HG03460 (cell line): ENCODE data around the gene LONRF2.

ENCODE experiments used
- ATAC-seq: cut with Tn5 transposase; IDR thresholded peaks from one replicate; pipeline ENCODE4 v1.9.1; 2021; ENCODE audit not compliant: unreplicated experiment

The LONRF2 gene

DNA sequence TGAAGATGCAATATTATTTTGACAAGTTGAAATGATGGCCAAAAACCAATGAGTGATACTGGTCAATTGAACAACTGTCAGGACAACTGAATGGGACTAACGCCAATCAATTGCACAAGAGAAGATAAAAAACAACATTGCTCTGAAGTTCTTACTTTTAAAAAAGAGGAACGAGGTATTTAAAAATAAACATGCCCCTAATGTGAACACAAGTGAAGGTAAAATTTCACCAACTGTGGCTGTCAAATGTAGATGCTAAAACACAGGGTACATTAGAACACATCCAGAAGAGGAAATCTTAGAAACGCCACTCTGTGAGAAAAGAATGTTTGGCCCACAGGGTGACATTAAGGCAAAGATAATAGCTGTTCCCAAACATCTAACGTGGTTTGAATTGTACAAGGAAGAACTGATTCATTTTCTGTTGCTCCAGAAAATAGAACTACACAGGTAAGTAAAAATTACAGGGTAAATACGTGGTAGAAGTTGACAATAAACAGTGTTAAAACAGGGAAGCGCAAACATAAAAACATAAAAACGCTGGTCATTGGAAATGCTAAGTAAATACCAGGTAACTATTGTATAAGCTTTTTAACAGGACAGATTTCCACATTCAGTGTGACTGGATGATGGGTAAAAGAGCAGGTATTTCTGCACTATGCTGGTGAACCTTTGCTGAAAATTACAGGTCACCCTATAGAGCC is 20.3 kb downstream of the LONRF2 start:
- no peak for ATAC-seq

- ATAC-seq = no peak
These were observed 22.8 kb downstream of the LONRF2 start for GRCh38 chr2:100299548-100299947.

- ATAC-seq = no peak
These were observed 24.8 kb downstream of the LONRF2 start for GRCh38 chr2:100297511-100297910.

GRCh38 chr2:100294162-100294497 is 28.2 kb downstream of the LONRF2 start:
- ATAC-seq = no peak

DNA sequence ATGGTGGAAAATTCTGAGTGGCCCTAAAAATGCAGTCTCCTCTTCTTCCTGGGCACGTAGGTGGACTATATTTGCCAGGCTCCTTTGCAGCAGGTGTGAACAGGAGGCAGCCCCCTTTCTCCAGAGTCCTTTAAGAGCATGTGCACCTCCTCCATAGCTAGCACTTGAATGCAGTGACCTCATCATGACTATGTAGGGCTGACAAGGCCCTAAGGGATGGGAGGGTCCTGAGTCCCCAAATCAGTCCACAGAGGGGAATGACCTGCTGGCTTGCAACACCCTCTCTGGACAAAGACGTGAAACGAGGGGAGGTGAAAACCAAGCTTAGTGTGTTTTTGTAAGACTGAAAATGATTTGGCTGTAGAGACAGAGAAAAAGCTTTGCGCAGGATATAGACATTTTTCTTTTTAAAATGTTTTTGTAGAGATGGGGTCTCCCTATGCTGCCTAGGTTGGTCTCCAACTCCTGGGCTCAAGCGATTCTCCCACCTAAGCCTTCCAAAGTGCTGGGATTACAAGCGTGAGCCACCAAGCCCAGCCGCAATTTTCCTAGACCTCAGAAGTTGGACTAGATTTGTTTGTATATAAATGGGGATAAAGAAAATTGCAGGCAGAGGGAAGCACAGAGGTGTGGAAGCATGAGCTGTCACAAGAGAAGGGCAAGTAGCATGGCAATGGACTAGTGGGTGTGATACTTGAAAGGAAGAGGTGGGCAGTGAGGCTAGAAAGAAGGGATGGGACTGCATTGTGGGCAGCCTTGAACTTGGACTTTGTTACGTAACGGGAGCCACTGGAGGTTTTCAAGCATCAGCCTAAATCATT is 28.8 kb downstream of the LONRF2 start:
- ATAC-seq = no peak

- no peak for ATAC-seq
These were observed 30.2 kb downstream of the LONRF2 start for GRCh38 chr2:100292022-100292580.

GRCh38 chr2:100291152-100291970 is 30.9 kb downstream of the LONRF2 start:
- no peak for ATAC-seq

DNA sequence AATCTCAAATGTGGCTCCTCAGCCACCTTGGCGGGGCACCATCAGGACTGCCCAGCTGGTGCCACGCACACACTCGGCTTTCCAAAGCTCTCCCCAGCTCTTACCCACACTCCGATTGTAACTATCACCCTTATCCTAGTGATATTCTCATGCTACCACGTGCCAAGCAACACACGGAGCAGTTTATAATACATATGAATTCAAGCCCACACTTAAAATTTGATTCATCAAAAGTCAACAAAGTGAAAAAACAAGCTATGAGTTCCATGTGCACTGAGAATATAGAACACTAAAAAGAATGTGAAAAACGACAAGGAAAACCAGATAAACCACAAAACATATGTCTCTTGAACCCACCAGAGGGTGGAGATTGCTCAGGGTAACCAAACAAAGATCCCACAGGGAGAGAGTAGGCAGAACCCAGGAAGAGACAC is 31.6 kb downstream of the LONRF2 start:
- ATAC-seq = no peak

- no peak for ATAC-seq
These were observed 33.3 kb downstream of the LONRF2 start for GRCh38 chr2:100289020-100289419.

GRCh38 chr2:100286318-100286717 is 36.0 kb downstream of the LONRF2 start:
- no peak for ATAC-seq

DNA sequence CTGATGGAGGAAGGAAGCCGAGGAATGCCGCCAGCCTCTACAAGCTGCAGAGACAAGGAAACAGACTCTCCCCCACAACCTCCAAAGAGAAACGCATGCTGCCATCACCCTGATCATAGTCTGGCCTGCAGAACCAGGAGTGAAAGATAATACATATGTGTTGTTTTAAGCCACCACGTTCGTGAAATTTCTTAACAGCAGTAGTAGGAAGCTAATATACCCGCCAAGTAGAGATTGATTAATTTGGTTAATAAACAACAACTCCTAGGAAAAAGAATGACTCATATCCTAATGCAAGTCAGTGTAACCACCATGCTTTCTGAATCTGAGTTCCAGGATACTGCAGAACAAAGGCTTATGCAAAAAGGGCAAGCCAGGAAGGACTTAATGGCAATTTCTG is 36.6 kb downstream of the LONRF2 start:
- no peak for ATAC-seq

- ATAC-seq = no peak
These were observed 37.3 kb downstream of the LONRF2 start for GRCh38 chr2:100285011-100285410.

- no peak for ATAC-seq
These were observed 38.4 kb downstream of the LONRF2 start for GRCh38 chr2:100283724-100284501.

GRCh38 chr2:100281521-100282438 is 40.5 kb downstream of the LONRF2 start:
- no peak for ATAC-seq

DNA sequence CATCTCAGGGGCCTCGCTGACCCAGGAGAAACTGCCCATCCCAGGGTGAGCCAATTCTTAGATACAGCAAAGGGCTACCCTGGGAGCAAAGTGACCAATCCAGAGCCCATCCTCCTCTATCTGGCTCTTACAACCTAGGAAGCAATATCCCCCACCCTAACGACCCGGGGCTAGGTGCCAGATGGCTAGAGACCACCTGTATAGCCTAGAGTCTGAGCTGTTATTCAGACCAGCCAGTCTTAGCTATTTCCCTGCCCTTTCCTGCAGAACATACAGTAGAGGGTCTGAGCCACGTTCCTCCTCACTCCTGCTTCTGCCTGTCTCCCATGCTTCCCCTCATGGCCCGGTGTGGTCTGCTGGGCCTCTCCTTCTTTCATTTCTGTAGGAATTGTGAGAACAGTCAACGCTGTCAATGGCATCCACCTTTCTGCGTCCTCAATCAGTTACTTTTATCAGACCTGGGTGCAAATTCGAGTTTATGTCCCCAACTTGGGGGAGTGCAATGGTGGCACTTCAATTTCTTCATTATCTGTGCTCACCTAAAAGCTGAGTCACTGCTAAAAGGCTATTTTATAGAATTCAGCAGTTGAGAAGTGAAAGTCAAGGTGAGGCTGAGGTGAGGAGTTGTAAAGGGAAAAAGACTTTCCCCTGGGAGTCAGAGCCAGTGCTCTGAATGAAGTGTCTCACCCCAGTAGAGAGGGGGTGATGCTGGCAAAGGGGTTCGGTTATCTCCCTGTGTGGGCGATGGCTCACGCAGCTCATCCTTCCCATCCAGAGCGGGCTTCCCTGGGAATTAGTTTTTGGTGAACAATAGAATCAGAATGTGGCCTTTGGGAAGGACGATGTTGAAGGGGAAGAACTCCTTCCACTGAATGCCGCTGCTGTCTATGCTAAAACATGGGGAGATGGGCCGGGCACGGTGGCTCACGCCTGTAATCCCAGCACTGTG is 42.4 kb downstream of the LONRF2 start:
- no peak for ATAC-seq

DNA sequence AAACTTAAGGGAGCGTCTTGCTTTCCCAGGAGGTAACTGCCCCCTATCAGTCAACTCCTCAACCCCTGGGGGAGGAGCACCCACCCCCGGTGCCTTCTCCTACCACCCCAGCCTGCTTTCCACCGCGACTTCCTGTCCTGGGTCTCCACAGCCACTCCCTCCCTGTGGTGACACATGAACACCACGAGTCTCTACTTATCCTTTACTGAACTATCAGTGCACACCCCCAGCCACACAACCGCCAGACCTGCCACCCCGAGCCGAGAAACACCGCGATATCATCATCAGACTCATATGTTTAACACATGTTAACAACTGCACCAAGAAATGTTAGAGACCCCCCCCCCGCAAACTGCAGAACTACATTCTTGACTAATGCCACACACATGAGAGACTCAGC is 43.3 kb downstream of the LONRF2 start:
- ATAC-seq = no peak

DNA sequence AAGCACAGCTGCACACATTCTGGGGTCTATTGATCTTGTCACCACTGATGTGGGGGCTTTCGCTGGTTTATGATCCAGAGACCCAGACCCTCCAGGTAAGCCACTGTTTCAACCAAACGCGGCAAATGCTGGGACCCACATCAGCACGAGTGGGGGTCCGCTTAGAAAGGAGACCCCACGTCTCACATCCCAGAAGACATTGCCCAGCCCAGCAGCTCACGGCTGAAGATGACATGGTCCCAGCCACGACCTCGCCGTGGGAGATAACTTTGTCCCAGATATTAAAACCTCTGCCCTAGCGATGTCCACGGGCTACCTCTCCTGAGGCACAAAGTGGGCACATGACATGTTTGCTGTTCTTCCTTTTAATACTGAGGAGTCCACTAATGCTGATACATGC is 43.8 kb downstream of the LONRF2 start:
- ATAC-seq = no peak

DNA sequence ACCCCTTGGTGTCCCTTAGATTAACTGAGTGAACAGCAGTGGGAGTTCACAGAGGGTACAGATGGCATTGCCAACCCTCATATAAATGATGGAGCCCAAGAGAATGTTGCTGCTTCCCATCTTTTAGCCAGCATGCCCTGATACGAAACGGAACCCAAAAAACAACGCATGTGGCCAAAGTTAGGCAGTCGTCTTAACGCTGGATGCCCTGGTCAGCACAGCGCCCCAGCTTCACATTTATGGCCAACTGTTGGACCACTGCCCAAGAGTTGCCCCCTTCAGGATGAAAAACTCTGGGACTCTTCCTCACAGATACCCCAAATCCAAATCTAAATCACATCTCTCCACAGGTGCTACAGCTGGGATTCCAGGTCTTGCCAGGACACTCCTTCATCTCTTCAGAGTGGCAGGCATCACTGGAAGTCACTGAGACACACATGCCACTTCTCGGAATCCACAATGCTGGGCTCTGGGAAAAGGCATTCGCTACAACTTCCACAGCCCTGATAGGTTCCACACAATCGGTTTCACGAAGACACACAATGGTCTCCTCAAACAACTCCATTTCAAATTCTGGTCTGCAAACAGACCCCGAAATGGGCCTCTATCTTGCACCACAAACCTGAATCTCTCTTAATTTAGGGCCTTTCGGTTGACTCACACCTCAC is 44.6 kb downstream of the LONRF2 start:
- no peak for ATAC-seq
